Fibroblast of villous mesenchyme (primary cell): Measurements from ENCODE around the gene CS. TPM values are rescaled to one million over a fixed set of nuclear protein-coding genes. Genes with fewer than 3 reads are reported as not detected.
A peak's percentile ranks its signal among the peaks of the same experiment; 100 is the strongest.

Experiments used
- DNase-seq: peaks from one replicate; pipeline ENCODE4 v3.0.0-alpha.2; 2010; ENCODE audit warnings: low read depth
- H3K4me3 ChIP-seq: 2 replicates; pipeline ENCODE4 v1.5.1; 2011; ENCODE audit warnings: low read depth, mild to moderate bottlenecking, low read length
- CTCF ChIP-seq: IDR thresholded peaks from 2 replicates; pipeline ENCODE4 v1.5.1; 2012; ENCODE audit warnings: low read depth, mild to moderate bottlenecking, low read length; ENCODE audit not compliant: insufficient read depth
- total RNA-seq: library from RNA; depleted of rRNA; stranded (reverse); fragments of >200 nt; gene quantifications from 2 replicates; pipeline ENCODE4 v1.2.3, GENCODE V29; 2012

The CS gene
- total RNA-seq, 1 donor = 153 TPM

- peak overlapping the region; percentile 72 for H3K4me3 ChIP-seq
- no peak for DNase-seq
- TF ChIP-seq CTCF = no peak
Observed at GRCh38 chr12:56257071-56257470, 43.1 kb downstream of the CS start.

- DNase-seq = no peak
- TF ChIP-seq CTCF = peak; percentile 22
- H3K4me3 ChIP-seq = peak overlapping the region; percentile 9
Observed at GRCh38 chr12:56256326-56256960, 43.7 kb downstream of the CS start.

- no peak overlapping the region for H3K4me3 ChIP-seq
- no peak for DNase-seq
- no peak for TF ChIP-seq CTCF
Observed at GRCh38 chr12:56255671-56256070, 44.5 kb downstream of the CS start.

- H3K4me3 ChIP-seq = no peak overlapping the region
- no peak for TF ChIP-seq CTCF
- DNase-seq = no peak
Observed at GRCh38 chr12:56253091-56253490, 47.0 kb downstream of the CS start.

GRCh38 chr12:56252649-56253048, 47.5 kb downstream of the CS start:
- TF ChIP-seq CTCF = no peak
- H3K4me3 ChIP-seq = no peak overlapping the region
- DNase-seq = no peak

- no peak for DNase-seq
- H3K4me3 ChIP-seq = no peak overlapping the region
- TF ChIP-seq CTCF = no peak
Observed at GRCh38 chr12:56248711-56249110, 51.4 kb downstream of the CS start.

- no peak overlapping the region for H3K4me3 ChIP-seq
- no peak for TF ChIP-seq CTCF
- no peak for DNase-seq
Observed at GRCh38 chr12:56247923-56248322, 52.2 kb downstream of the CS start.
